Gastroesophageal sphincter (tissue), 4 donors: ENCODE measurements around the gene RTN4R. TPM values are rescaled to one million over a fixed set of nuclear protein-coding genes. Genes with fewer than 3 reads are reported as not detected.

Experiments used
- ATAC-seq: fragments of 150-250 bp; one replicate; pipeline ENCODE4 v1.9.1; 2016; ENCODE audit warnings: mild to moderate bottlenecking, moderate library complexity
- H3K27ac ChIP-seq, 4 donors: fragments of 200-600 bp; sonication (generic) in 3 of 4; 1 replicate in 3 of 4; 2 replicates in 1 of 4; pipeline ENCODE4 v1.5.1; 2016 to 2019
- H3K27me3 ChIP-seq: fragments of 200-600 bp; sonication (generic); one replicate; pipeline ENCODE4 v1.5.1; 2019
- H3K36me3 ChIP-seq, 2 donors: fragments of 200-600 bp; sonication (generic); one replicate each; pipeline ENCODE4 v1.5.1; 2019; ENCODE audit warnings: control low read depth in 1 of 2
- H3K4me1 ChIP-seq, 3 donors: fragments of 200-600 bp; sonication (generic); 1 replicate in 2 of 3; 2 replicates in 1 of 3; pipeline ENCODE4 v1.5.1; 2016 to 2019; ENCODE audit warnings: control low read depth in 2 of 3
- H3K4me3 ChIP-seq, 2 donors: fragments of 200-600 bp; sonication (generic); one replicate each; pipeline ENCODE4 v1.5.1; 2019; ENCODE audit warnings: mild to moderate bottlenecking in 1 of 2, moderate library complexity in 1 of 2
- H3K9me3 ChIP-seq, 3 donors: fragments of 200-600 bp; sonication (generic); one replicate each; pipeline ENCODE4 v1.5.1; 2017 to 2019; ENCODE audit warnings: control low read depth in 2 of 3
- EP300 ChIP-seq: sonication (generic); formaldehyde crosslinking; IDR thresholded peaks from one replicate; pipeline ENCODE4 v1.6.1; 2017; ENCODE audit warnings: antibody characterized with exemption, mild to moderate bottlenecking
- POLR2A ChIP-seq, 2 donors: fragments of 450-650 bp; IDR thresholded peaks; one replicate each; pipeline ENCODE4 v1.6.1; 2017; ENCODE audit warnings: antibody characterized with exemption in 2 of 2, mild to moderate bottlenecking in 2 of 2, moderate library complexity in 1 of 2
- POLR2AphosphoS5 ChIP-seq: sonication (generic); formaldehyde crosslinking; IDR thresholded peaks from one replicate; pipeline ENCODE4 v1.6.1; 2017; ENCODE audit warnings: antibody characterized with exemption
- WGBS, 2 donors: methylation state at CpG; one replicate each; pipeline ENCODE4 v1.1.5; 2018; ENCODE audit warnings: low coverage in 1 of 2; 5-methylcytosine and 5-hydroxymethylcytosine counted together
- total RNA-seq, 4 donors: library from RNA; depleted of rRNA; stranded (reverse); fragments of >200 nt; gene quantifications; one replicate each; pipeline ENCODE4 v1.1.0, GENCODE V29; 2016
- TF ChIP-seq, protein P1 (sequence below), 4 experiments: fragments of 200-600 bp in 2 of 4; fragments of 450-650 bp in 2 of 4; sonication (generic) in 1 of 4; IDR thresholded peaks; one replicate each; pipeline ENCODE4 v1.5.1; 2017 to 2019; ENCODE audit warnings: antibody characterized with exemption in 4 of 4, mild to moderate bottlenecking in 2 of 4, moderate library complexity in 2 of 4

RTN4R gene
- total RNA-seq, 4 donors from 2014 or later, result 1.3 to 2.4 TPM; not detected in 2

DNA sequence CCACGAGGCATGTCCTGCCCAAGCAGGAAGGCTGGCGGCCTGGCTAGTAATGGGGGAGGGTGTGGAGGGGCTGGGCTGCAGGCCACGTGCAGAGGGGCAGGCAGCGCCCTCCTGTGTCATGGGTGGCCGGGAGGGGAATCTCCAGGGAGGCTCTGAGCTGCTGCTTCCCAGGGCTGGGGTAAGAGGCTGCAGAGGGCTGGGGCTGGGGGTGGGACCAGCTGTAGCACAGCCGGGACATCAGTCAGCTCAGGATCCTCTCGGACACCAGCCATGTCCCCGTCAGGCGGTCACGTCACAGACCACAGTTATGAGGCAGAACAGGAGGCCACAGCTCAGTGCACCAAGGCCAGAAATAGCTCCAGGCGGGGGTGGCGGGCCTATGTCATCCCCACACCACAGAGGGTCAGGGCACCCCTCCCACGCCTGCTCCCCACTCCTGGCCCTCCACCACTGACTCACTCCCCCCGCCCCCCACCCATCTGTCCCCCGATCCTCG is 21.1 kb downstream of the RTN4R start:
- peaks cover 0 to 35% (median 25%) of the 10 kb centered on the region in 3 donors for H3K4me1 ChIP-seq
- TF ChIP-seq POLR2AphosphoS5, result no peak
- TF ChIP-seq POLR2A (IDR thresholded peaks at IDR 0.05), result no peak
- TF ChIP-seq EP300, result no peak
- H3K36me3 ChIP-seq, result no peaks in the 10 kb centered on the region
- H3K4me3 ChIP-seq, result no peak overlapping the region
- WGBS, 2 donors, result 92% methylated on average over 2 of the region's 16 CpGs; no CpG with 5 or more reads in 1 of the 2 donors
- ATAC-seq, result no peak
- no peak overlapping the region for H3K27ac ChIP-seq
- no peaks in the 10 kb centered on the region for H3K9me3 ChIP-seq
- H3K27me3 ChIP-seq, result no peaks in the 10 kb centered on the region

DNA sequence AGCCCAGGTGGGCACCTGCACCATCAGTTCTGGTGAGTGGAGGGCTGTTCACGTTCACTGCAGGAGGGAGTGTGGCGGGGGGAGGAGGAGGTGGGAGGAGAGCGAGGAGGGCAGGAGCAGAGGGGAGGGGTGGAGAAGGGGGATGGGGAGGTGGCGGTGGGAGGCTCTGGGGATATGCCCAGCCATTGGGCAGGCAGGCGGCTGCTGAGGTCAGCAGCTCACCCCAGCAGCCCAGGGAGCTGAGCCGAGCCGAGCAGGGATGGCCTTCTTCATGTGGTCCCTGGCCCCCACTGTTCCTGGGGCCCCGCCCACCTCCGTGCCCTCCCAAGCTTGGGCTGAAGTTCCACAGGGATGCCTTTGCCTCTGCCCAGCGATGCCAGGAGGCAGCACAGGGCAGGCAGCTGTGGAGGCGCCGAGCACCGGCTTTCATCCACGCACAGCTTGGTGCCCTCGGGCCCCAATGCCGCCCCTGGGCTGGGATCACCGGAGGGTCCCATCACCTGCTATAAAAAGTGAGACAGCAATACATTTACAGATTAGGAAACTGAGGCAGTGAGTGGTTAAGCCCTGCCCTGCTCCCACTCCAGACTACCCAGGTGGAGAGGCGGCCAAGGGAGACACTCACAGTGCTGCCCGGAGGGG is 21.6 kb downstream of the RTN4R start:
- Histone ChIP-seq H3K36me3 (no peaks in the 10 kb centered on the region), H3K27me3 (no peaks in the 10 kb centered on the region), H3K9me3 (no peaks in the 10 kb centered on the region), H3K27ac (no peak overlapping the region), H3K4me1 (peaks cover 0 to 37% (median 25%) of the 10 kb centered on the region in 3 donors), H3K4me3 (no peak overlapping the region)
- no peak for ATAC-seq
- WGBS, 2 donors, result no CpG with 5 or more reads among the region's 19 CpGs
- TF ChIP-seq POLR2AphosphoS5 (no peak), POLR2A (IDR thresholded peaks at IDR 0.05) (no peak), EP300 (no peak)
- TF ChIP-seq, protein P1, sequence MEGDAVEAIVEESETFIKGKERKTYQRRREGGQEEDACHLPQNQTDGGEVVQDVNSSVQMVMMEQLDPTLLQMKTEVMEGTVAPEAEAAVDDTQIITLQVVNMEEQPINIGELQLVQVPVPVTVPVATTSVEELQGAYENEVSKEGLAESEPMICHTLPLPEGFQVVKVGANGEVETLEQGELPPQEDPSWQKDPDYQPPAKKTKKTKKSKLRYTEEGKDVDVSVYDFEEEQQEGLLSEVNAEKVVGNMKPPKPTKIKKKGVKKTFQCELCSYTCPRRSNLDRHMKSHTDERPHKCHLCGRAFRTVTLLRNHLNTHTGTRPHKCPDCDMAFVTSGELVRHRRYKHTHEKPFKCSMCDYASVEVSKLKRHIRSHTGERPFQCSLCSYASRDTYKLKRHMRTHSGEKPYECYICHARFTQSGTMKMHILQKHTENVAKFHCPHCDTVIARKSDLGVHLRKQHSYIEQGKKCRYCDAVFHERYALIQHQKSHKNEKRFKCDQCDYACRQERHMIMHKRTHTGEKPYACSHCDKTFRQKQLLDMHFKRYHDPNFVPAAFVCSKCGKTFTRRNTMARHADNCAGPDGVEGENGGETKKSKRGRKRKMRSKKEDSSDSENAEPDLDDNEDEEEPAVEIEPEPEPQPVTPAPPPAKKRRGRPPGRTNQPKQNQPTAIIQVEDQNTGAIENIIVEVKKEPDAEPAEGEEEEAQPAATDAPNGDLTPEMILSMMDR (IDR thresholded peaks at IDR 0.05), result no peak

DNA sequence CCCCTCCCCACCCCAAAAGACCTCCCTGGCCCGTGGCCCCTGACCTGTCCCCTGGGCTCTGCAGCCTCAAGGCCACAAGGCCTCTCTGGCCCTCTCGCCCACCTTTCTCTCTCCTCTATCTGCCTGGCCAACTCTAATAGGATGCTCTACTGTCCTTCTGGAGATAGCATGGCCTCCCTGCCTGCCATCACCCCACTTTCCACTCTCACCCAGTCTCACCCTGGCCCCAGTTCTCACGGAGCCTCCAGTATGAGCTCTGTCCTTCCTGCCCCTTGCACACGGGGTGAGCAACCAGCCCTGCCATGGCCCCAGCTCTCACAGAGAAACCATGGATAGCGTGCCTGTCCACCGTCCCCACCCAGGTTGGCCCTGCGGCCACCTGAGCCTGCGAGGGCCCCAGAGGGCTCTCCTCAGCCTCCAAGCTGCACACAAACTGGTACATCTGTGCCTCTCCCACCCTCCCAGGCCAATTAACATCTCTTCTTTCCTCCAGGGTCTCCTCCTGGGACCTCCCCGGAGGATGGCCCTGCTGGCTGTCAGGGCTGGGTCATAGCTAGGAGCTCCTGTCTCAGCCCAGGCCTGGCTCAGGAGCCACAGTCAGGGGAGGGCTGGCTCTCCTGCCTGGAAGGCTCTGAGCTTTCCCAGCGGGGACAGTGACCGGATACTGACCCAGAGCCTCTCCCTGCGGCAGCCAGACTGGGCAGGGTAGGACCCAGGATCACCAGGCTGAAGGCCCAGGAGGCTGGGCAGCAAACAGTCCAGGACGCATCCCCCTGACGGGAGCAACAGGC is 22.3 kb downstream of the RTN4R start:
- no peak overlapping the region for H3K27ac ChIP-seq
- no peaks in the 10 kb centered on the region for H3K9me3 ChIP-seq
- no peak for ATAC-seq
- H3K27me3 ChIP-seq, result no peaks in the 10 kb centered on the region
- H3K36me3 ChIP-seq, result no peaks in the 10 kb centered on the region
- peak in 1 of 2 donors; percentile 0 for TF ChIP-seq POLR2A (IDR thresholded peaks at IDR 0.05)
- TF ChIP-seq EP300, result no peak
- no peak overlapping the region for H3K4me3 ChIP-seq
- 80 to 86% methylated on average over 1 to 8 of the region's 14 CpGs for WGBS, 2 donors
- peaks cover 0 to 44% (median 25%) of the 10 kb centered on the region in 3 donors for H3K4me1 ChIP-seq

DNA sequence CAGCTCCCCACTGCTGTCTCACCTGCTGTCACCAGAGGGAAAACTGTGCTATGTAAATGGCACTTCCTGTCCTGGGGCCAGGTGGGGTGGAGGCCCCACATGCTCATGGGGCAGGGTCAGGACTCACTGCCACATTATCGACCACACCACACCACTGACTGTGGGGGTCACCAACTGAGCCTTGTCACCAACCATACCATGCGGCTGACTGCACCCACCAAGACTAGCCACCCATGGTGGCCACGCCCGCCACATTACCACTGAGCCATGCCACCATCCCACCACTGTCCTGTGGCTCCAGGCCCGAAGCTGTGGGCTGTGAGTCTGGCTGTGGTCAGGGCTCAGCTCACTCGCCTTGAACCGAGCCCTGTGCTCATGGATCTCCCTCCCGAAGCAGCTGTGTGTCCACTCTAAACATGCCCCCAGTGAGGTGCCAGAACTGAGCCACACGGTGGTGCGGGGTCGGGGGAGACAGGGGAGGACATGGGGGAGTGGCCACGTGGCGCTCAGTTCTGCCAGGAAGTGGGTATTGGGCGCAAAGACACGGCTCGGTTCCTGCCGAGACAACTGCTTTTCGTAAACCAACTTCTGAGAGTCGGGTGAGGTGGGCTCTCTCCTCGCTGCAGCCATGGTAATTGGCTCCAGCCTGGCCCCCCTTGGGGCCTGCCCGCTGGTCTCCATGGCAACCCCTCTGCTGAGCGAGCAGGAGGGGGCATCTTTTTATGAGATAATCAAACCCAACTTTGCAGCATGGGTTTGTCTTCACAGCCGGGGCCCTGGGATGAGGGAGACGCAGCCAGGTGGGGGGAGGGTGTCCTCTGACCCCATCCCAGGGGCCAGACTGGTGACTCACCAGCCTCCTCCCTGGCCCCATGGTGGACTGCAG is 23.2 kb downstream of the RTN4R start:
- no peaks in the 10 kb centered on the region for H3K27me3 ChIP-seq
- 47% methylated on average over 3 of the region's 24 CpGs; no CpG with 5 or more reads in 1 of the 2 donors for WGBS, 2 donors
- TF ChIP-seq, protein P1 (IDR thresholded peaks at IDR 0.05), result no peak
- TF ChIP-seq EP300, result no peak
- TF ChIP-seq POLR2A (IDR thresholded peaks at IDR 0.05), result no peak
- TF ChIP-seq POLR2AphosphoS5, result no peak
- no peak overlapping the region for H3K4me3 ChIP-seq
- no peaks in the 10 kb centered on the region for H3K36me3 ChIP-seq
- no peak for ATAC-seq
- no peaks in the 10 kb centered on the region for H3K9me3 ChIP-seq
- no peak overlapping the region for H3K27ac ChIP-seq
- peaks cover 0 to 47% (median 22%) of the 10 kb centered on the region in 3 donors for H3K4me1 ChIP-seq

DNA sequence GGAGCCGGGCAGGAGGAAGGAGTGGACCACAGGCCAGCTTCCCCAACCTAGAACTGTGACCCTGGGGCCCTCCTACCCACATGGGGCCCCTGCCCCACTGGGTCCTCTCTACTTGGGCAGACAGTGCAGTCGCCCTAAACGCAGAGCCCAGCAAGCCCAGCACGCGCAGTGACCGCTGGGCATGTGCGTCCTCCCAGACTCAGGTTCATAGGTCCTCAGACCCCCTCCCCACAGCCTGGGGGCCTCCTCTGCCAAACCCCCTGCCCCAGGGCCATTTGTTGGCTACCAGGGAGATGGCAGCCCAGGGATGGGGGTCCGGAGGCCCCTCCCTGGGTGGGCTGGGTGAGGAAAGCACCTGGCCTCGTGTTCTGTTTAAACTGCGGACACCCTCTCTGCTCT is 23.9 kb downstream of the RTN4R start:
- Histone ChIP-seq H3K27ac (no peak overlapping the region), H3K4me1 (peaks cover 0 to 47% (median 22%) of the 10 kb centered on the region in 3 donors), H3K36me3 (no peaks in the 10 kb centered on the region), H3K9me3 (no peaks in the 10 kb centered on the region), H3K4me3 (no peak overlapping the region), H3K27me3 (no peaks in the 10 kb centered on the region)
- WGBS, 2 donors, result no CpG with 5 or more reads among the region's 10 CpGs
- no peak for ATAC-seq
- TF ChIP-seq EP300, result no peak
- TF ChIP-seq, protein P1 (IDR thresholded peaks at IDR 0.05), result no peak
- no peak for TF ChIP-seq POLR2A (IDR thresholded peaks at IDR 0.05)
- no peak for TF ChIP-seq POLR2AphosphoS5
